ENCODE data around the gene DRD4. TPM values are rescaled to one million over a fixed set of nuclear protein-coding genes. Genes with fewer than 3 reads are reported as not detected.

The DRD4 gene
- total and polyA plus RNA-seq, 2 of the 13 experiments (the other 11 are each of a cell fraction or from before 2014, with no cell fraction given) = 0.09 to 0.13 TPM

- TF ChIP-seq HMGXB4 (CRISPR knock-in tag; IDR thresholded peaks at IDR 0.05; ENCODE audit: borderline replicate concordance in 1 of 2, low read depth in 1 of 2) (peak in 1 of 2 experiments; percentile 38; a peak in 1 of 4 replicates), ZNF331 (CRISPR knock-in tag; IDR thresholded peaks at IDR 0.05) (no peak), MAFG (CRISPR knock-in tag; IDR thresholded peaks at IDR 0.05) (no peak), GPBP1L1 (CRISPR knock-in tag; IDR thresholded peaks at IDR 0.05) (no peak), HNRNPLL (IDR thresholded peaks at IDR 0.05; ENCODE audit: low read depth, low read length, poor library complexity, severe bottlenecking) (peak; percentile 18), THAP8 (CRISPR knock-in tag; IDR thresholded peaks at IDR 0.05; ENCODE audit: borderline replicate concordance) (no peak), ZNF556 (CRISPR knock-in tag; IDR thresholded peaks at IDR 0.05; ENCODE audit: borderline replicate concordance) (0 out of 2 replicates have a peak, but pooled peaks have one; percentile 49), POLR2G (IDR thresholded peaks at IDR 0.05; ENCODE audit: low read depth, low read length) (no peak), UBTF (CRISPR knock-in tag; IDR thresholded peaks at IDR 0.05) (peak; percentile 29; the same call in 1 of the 2 replicates), EP300 (IDR thresholded peaks at IDR 0.05; ENCODE audit: low read depth in 2 of 2, low read length in 2 of 2) (peak in 1 of 2 experiments; percentile 43; a peak in 1 of 4 replicates), EP300 (CRISPR knock-in tag; IDR thresholded peaks at IDR 0.05; ENCODE audit: borderline replicate concordance) (no peak), TCF7 (IDR thresholded peaks at IDR 0.05; ENCODE audit: low read depth) (peak; percentile 29; the same call in 1 of the 2 replicates), RXRB (CRISPR knock-in tag; IDR thresholded peaks at IDR 0.05; ENCODE audit: borderline replicate concordance) (peak; percentile 67), ZFX (CRISPR knock-in tag; IDR thresholded peaks at IDR 0.05; ENCODE audit: low read depth) (peak; percentile 46; the same call in 1 of the 2 replicates), RARA (CRISPR knock-in tag; IDR thresholded peaks at IDR 0.05) (peak; percentile 73), HCFC1 (IDR thresholded peaks at IDR 0.05; ENCODE audit: low read depth, low read length) (no peak), E2F5 (CRISPR knock-in tag; conservative IDR thresholded peaks at IDR 0.05) (no peak), FOXM1 (CRISPR knock-in tag; IDR thresholded peaks at IDR 0.05) (no peak), NFKB2 (CRISPR knock-in tag; IDR thresholded peaks at IDR 0.05; ENCODE audit: borderline replicate concordance) (0 out of 2 replicates have a peak, but pooled peaks have one; percentile 15), THAP11 (CRISPR knock-in tag; IDR thresholded peaks at IDR 0.05) (0 out of 2 replicates have a peak, but pooled peaks have one; percentile 13), ARID3A (IDR thresholded peaks at IDR 0.05; ENCODE audit: low read depth, low read length) (no peak)
Observed at GRCh38 chr11:657691-658126, 20.6 kb downstream of the DRD4 start (continued).

Measured in HepG2 (cell line).